Measurements from ENCODE around the gene SLC4A9.

Gene SLC4A9

DNA sequence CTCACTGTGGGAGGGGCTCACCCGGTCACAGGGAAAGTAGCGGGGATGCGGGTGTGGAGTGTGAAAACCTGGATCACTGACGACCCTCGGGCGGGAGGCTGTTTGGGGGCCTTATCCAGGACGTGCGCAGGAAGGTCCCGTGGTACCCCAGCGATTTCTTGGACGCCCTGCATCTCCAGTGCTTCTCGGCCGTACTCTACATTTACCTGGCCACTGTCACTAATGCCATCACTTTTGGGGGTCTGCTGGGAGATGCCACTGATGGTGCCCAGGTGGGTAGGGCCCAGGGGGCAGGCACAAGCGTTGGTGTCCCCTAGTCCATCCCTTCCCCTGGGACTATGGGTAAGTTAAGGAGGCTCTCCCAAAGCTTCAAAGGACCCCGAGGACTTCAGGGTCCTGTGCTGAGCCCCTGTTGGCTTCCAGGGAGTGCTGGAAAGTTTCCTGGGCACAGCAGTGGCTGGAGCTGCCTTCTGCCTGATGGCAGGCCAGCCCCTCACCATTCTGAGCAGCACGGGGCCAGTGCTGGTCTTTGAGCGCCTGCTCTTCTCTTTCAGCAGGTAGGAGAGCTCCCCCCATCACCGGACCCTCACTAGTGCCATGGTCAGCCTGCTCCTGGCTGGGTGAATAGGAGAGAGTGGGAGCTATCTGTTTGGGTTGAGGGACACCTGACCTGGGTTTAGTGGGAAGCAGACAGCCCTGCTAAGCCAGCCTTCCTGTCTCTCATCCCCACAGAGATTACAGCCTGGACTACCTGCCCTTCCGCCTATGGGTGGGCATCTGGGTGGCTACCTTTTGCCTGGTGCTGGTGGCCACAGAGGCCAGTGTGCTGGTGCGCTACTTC, 3.9 kb downstream of the SLC4A9 start:
- no peak for DNase-seq

DNA sequence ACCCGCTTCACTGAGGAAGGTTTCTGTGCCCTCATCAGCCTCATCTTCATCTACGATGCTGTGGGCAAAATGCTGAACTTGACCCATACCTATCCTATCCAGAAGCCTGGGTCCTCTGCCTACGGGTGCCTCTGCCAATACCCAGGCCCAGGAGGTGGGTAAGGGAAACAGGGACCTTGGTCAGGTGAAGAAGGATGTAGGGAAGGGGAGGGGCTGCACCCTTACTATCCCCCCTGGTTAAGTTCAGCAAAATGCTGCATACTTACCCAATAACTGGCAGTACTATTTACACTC, 4.4 kb downstream of the SLC4A9 start:
- no peak for DNase-seq

DNA sequence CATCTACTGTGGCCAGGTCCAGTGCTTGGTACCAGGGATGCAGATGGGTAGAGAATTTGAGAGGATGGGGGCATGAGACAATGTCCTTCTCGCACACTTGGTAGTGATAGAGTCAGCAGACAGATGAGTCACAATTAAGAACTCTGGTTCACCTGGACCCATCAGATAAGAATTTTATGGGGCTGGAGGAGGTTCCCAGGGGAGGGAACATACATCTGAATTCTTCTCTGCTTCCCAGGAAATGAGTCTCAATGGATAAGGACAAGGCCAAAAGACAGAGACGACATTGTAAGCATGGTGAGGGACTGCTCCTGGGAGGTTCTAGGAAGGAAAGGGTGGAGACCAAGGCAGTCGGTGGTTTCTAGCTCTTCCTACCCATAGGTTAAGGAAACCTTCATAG, 5.3 kb downstream of the SLC4A9 start:
- no peak for DNase-seq

DNA sequence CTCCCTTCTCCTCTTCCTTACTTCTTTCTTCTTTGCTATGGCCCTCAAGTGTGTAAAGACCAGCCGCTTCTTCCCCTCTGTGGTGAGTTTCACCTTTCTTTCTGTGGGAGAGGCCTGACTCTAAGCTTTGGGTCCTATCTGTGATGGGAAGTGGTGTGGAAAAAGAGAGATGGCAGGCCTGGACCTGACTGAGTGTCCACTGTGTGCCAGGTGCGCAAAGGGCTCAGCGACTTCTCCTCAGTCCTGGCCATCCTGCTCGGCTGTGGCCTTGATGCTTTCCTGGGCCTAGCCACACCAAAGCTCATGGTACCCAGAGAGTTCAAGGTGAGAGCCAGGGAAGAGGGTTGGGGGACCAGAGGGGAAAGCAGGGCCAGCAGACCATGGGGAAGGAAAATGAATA, 5.9 kb downstream of the SLC4A9 start:
- no peak for DNase-seq

DNA sequence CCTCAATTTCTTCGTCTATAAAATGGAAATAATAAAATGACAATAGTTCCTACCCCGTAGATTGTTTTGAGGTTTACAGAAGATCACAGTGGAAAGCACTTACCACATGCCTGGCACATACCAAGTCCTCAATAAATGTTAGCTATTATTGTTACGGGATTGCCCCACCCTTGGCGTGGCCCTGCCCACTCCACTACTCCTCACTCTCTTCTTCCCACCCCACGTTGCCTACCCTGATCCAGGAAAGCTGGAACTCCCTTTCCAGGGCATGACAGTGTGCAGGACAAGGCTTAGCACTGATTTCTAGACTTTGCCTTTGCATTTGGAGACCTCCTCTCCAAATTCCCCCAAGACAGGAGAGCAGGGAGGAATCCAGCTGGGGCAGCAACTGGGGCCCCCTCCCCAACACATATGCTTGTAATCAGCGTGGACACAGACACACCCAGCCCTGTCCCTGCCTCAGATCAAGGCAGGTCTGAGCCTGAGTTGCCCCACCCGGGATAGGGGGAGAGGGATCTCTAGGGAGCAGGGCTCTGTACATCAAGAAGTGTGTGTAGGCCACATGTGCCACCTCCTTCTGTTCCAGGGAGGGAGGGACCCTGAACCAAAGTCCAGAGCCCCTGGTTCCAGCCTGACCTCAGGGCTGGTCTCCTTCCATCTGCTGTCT, 6.7 kb downstream of the SLC4A9 start:
- no peak for DNase-seq

DNA sequence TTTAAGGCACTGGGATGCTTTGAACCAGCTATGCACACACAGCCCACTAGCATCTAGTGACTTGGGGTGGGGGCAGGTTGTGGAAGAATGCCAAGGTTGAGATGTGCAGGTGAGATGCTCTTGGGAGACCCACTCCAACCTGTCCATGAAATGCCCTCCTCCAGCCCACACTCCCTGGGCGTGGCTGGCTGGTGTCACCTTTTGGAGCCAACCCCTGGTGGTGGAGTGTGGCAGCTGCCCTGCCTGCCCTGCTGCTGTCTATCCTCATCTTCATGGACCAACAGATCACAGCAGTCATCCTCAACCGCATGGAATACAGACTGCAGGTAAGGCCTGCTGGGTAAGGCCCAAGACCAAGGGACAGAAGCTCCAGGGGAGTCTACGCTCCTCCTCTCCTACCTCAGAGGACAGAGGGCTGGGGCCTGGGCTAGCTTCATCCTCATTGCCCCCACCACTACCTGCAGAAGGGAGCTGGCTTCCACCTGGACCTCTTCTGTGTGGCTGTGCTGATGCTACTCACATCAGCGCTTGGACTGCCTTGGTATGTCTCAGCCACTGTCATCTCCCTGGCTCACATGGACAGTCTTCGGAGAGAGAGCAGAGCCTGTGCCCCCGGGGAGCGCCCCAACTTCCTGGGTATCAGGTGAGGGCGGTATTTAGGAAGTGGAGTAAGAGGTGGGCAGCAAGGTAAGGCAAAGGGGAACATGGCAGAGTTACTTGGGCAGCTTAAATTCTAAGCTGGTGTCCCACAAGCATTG, 7.4 kb downstream of the SLC4A9 start:
- DNase-seq, result no peak

DNA sequence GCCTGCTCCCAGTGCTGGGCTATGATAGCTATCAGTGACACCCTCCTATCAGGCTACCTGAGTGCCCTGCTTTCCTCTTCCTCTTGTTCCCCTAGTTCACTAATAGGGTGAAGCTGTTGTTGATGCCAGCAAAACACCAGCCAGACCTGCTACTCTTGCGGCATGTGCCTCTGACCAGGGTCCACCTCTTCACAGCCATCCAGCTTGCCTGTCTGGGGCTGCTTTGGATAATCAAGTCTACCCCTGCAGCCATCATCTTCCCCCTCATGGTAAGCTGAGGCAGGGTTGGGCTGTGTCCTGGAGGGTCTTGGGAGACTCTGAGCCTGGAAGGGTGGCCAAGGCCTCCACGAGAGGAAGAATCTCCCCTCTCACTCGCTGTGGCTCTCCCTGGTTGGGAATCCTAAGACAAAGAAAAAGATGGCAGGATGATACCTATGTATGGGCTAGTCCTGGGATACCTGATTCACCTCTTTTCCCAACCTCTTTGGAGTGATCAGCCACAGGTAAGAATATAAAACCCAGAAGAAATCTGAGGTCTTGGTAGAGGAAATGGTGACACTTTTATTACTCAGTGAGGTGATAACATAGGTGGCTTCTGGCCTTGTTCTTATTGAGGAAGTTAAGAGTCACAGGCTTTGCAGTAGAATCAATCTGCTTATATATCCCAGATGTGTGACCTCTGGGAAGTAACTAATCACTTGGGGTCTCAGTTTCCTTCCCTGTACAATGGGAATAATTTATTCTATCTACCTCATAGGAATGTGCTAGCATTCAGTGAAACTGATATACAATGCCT, 11.6 kb downstream of the SLC4A9 start:
- DNase-seq, result no peak

DNA sequence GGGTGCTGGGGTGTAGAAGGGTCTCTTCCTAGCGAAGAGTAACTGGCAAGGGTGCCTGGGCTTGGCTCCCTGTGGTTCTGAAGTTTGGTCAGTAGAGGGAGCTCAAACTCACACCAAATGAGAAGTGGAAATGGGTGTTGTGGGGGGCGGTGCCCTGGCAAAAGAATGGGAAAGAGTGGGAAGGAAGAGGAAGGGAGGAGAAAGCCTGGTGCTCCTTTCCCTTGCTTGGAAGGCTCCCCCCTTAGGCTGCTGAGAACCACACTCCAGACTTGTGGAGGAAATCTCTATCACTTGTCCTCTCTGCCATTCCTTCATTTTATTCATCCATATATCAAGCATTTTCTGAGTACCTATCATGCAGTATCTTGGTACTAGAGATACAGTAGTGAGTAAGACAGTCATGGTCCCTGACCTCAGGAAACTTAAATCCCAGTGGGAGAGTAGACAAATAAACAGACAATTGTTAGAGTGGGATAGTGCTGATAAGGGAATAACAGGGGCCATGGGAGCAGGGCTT, 13.0 kb downstream of the SLC4A9 start:
- DNase-seq, result peak; percentile 8 to 26

DNA sequence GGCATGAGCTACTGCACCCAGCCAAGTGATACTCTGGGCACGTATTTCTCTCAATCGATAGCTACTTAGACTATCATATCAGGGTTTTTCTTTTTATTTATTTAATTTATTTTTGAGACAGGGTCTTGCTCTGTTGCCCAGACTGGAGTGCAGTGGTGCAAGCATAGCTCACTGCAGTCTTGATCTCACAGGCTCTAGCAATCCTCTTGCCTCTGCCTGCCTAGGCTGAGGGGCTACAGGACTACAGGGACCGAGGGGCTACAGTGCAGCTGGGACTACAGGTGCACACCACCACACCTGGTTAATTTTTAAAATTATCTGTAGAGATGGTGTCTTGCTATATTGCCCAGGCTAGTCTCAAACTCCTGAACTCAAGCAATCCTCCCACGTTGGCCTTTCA, 21.4 kb downstream of the SLC4A9 start:
- no peak for DNase-seq

DNA sequence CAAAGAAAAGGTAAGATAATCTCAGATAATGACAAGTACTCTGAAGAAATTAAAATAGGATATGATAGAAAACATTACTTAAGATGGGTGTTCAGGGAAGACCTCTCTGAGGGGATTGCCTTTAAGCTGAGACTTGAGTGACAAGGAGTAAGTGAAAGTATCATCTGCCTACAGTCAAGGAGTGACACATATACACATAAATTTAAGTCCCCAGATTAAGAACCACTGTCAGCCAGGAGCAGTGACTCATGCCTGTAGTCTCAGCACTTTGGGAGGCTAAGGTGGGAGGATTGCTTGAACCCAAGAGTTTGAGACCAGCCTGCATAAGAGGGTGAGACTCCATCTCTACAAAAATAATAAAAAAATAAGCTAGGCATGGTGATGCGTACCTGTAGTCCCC, 22.0 kb downstream of the SLC4A9 start:
- DNase-seq, result no peak

DNA sequence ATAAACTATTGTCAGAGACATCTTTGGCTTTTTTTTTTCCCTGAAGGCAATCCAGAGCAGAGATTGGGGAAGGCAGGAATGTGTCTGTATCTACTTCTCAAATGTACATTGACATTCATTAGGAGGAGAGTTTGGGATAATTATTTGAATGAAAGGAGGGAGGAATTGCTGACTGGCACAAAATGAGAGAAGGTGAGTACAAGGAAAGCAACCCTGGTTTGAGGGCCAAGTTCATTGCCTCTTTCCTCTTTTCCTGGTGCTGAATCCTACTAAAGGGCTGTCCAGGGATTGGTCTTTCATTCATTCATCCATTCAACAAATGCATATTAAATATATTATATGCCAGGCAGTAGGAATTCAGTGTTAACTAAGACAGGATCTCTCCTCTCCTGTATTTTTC, 22.9 kb downstream of the SLC4A9 start:
- DNase-seq, result no peak

DNA sequence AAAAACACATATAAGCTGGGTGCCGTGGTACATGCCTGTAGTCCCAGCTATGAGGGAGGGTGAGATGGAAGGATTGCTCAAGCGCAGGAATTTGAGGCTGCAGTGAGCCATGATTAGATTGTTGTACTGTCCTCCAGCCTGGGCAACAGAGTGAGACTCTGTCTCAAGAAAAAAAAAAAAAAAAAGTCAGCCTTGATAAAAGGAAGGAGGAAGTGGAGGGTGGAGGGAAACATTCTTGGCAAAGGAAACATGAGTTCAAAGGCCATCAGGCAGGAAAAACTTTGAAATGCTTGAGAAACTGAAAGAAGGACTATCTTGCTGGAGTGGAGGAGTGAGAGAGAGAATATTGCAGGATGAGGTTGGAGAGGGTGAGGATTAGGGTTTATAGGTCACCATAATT, 23.3 kb downstream of the SLC4A9 start:
- no peak for DNase-seq

DNA sequence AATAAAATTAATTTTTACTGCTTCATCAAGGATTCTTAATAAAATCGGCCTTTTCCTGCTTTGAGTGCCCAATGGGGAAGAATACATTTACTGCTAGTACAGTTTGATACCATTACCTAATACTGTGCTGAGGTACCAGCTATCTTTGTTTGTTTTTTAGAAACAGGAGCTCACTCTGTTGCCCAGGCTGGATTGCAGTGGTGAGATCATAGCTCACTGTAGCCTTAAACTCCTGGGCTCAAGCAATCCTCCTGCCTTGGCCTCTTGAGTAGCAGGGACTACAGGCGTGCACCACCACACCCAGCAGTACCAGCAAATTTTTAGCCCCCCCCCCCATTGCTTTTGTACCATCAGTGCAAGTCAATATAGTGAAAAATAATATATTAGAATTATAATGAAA, 28.1 kb downstream of the SLC4A9 start:
- no peak for DNase-seq

DNA sequence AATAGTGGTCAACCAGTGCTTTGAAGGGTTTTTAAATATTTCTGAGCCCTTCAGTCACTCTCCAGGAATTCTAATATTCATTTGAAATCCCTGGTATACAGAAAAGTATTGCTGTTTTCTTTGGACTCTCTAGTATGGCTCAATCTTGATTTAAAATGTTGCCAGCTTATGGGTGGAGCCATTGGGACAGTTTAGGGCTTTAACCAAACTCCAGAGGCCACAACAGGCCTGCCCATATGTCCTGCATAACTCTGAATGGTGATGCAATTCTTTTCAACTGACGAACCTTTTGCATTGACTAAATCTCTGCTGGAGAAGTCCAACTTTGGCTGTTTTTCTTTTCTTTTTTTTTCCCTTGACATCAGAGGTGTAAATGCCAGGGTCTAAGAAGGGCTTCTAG, 31.3 kb downstream of the SLC4A9 start:
- DNase-seq, result no peak

DNA sequence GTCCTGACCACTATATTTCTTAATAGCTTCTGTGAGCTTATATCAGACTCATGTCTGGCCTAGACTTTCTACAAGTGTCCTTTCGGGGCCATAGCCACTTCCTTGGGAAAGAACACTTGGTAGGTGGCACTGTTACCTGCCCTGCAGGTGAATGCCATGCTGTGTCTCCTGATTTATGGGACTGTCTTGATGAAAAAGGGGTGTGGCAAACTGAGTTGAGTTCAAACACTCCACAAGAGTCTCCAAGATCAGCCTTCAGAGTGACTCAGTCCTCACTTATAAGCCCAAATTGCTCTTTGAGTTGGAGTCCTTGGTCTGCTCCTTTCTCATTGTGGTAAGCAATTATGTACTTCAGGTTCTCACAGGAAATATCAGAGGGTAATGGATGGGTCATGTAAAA, 31.7 kb downstream of the SLC4A9 start:
- no peak for DNase-seq

DNA sequence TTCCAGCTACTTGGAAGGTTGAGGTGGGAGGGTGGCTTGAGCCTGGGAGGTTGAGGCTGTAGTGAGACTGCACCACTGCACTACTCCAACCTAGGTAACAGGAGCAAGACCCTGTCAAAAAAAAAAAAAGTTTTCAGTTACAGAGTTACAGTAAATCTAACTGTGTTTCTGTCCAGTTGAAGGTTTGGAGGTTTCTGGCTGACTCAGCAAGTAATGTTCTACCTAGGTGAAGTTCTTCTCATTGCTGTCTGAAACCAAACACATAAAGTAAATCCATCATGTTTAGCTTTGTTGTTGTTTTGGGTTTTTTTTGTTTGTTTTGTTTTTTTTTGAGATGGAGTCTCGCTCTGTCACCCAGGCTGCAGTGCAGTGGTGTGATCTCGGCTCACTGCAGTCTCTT, 33.7 kb downstream of the SLC4A9 start:
- no peak for DNase-seq

DNA sequence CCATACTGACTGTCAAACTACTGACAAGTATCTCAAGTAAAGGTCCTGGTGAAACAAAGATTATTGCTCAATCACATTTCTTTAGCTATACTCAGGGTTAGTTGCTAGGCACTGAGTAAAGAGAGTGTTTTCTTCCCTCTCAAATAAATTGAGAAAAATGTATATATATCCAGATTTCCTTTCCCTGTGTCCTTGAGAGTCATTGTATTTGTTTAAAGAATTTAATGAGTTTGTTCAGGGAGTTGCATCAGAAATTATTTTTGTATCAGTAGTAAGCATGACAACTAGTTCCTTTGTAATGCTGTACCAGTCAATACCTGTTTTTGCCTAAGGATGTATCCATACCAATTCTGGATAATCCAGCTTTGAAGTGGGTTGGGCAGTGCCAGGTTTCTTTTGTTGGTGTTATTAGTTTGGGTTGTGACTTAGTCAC, 38.4 kb downstream of the SLC4A9 start:
- DNase-seq, result no peak

DNA sequence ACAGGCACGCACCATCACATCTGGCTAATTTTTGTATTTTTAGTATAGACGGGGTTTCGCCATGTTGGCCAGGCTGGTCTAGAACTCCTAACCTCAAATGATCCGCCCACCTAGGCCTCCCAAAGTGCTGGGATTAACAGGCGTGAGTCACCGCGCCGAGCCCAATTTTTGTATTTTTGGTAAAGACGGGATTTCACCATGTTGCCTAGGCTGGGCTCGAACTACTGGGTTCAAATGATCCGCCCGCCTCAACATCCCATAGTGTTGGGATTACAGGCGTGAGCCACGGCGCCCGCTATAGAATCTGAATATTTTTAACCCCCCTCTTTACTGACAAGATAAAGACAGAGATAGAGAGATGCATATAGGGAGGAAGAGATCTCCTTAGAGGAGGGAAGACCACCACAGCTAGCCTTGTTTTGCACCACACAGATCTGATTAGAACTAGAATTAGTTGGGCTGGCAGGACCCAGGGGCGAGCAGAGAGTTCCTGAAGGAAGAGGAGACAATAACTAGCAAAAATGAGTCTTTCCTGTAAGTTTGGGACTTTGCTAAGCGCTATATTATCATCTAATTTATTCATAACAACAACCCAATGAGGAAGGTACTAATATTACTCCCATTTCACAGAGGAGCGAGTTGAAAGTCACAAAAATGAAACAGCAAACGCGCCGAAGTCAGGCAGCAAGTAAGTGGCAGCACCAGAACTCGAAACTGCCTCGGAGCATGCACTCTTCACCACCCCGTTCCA, 40.2 kb downstream of the SLC4A9 start:
- DNase-seq, result peak in 1 of 2 experiments; percentile 31

DNA sequence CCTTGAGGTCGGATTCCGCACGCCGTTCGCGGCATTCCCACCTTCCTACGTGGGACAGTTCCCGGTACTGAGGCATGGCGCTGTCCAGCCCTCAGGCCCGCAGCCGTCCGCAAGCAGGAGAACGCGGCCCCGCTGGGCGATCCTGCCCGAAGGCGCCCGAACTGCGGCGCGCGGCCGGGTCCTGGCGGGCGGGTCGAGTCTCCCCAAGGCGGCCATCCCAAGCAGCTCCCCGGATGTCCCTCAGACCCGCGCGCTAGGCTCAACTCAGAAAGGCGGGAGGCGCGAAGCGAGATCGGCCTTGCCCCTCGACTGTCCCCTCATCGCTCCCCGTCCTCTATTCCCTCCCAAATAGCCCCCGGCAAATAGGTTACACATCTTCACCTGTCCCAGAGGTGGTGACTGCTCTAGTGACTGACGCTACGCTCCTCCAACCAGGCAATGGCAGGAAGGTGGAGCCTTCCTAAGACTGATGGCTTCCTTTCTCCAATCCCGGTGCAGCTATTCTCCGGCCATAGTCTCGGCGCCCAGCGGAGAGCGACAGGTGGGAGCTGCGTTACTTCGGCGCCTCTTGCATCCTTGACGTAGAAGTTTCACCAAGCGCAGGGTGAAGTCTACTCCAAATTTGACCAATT, 40.9 kb downstream of the SLC4A9 start:
- DNase-seq, result peak; percentile 77 to 86

DNA sequence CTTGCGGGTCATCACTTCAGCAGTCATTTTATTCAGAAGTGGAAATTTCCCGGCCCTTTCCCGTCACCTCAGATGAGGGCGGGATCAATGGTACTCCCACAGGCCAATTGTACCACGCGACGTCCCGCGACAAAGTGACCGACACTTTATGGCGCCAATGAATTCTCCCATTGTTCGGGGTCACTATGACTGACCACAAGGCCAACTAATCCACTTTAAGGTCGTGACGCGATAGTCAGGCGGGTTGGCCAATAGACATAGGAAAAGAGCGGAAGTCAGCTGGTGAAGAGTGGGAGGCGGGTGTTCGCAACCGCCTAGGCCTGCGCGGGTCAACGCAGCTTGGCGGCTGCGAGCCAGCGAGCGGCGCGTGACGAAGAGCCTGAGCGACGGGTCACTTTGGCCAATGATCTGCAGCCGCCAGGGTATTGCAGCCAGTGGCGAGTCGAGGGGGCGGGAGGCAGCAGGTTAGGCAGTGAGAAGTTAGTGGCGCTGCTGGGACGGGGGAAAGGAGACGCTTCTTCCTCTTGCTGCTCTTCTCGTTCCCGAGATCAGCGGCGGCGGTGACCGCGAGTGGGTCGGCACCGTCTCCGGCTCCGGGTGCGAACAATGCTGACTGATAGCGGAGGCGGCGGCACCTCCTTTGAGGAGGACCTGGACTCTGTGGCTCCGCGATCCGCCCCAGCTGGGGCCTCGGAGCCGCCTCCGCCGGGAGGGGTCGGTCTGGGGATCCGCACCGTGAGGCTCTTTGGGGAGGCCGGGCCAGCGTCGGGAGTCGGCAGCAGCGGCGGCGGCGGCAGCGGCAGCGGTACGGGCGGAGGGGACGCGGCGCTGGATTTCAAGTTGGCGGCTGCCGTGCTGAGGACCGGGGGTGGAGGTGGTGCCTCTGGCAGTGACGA, 41.6 kb downstream of the SLC4A9 start, which contains the start of gene ANKHD1:
ANKHD1 (plus strand) TSS at position 472 of the 896 bp plus-strand sequence; CDS start at position 607, 135 bp downstream.
- peak; percentile 90 to 97 for DNase-seq

All from stimulated activated CD4-positive, alpha-beta T cell treated with anti-CD3 and anti-CD28 coated beads, Interleukin-4, amount 100 ng/mL, for 4 hours (primary cell).